Measurements from ENCODE around the gene DOCK1.

DOCK1 gene

DNA sequence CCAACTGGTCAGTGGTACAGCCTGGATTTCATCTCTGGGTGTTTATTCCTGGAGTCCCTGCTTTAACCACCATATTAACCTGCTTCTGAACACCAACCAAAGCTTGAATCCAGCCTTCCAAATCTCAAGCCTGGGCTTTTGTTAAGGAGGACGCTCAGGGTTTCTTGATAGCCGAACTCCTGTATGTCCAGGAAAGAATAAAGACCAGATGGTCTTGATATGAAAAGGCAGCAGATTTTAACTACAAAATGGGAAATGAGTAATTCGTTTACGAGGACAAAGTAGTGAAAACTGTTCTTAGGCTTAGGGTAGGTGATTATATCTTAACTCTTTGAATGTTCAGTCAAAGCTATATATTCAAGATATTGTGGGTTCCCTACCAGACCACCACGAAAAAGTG lies 420.3 kb downstream of the DOCK1 start:
- no peak for DNase-seq

- DNase-seq, result no peak
Observed at GRCh38 chr10:127326883-127327282, 421.7 kb downstream of the DOCK1 start.

DNA sequence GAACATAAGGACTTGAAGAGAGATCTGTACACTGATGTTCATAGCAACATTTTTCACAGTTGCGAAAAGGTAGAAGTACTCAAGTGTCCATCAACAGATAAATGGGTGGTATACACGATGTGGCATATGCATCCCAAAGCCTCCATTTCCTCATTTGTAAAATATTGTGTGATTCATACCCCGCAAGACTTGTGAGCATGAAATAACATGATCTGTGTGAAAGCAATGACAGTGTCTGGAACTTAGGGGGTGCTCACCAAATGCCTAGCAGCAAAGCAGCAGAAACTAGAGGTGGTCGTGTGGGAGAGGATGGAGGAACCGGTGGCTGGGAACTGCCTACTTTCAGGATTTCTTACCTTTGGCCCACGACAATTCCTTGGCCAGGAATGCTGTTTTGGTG lies 426.5 kb downstream of the DOCK1 start:
- no peak for DNase-seq

- no peak for DNase-seq
Observed at GRCh38 chr10:127332631-127333030, 427.4 kb downstream of the DOCK1 start.

DNA sequence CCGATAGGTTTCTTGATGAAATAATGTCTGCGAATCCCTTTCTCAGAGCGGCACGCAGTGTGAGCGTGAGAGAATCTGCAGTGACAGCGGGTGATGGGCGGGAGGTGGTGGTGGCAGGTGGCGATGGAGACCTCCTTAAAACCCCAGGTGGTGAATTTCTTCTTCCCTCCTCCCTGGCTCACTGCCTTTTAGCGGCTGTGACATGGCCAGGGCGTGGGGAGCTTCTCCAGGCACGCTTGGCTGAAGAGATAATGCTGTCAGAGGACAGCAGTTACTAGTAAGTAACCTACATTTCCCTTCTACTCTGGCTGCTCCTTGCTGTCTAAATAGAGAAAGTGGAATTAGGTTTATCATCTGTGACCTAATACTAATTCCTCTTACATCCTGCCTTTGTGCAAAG lies 432.6 kb downstream of the DOCK1 start:
- DNase-seq, result no peak

DNA sequence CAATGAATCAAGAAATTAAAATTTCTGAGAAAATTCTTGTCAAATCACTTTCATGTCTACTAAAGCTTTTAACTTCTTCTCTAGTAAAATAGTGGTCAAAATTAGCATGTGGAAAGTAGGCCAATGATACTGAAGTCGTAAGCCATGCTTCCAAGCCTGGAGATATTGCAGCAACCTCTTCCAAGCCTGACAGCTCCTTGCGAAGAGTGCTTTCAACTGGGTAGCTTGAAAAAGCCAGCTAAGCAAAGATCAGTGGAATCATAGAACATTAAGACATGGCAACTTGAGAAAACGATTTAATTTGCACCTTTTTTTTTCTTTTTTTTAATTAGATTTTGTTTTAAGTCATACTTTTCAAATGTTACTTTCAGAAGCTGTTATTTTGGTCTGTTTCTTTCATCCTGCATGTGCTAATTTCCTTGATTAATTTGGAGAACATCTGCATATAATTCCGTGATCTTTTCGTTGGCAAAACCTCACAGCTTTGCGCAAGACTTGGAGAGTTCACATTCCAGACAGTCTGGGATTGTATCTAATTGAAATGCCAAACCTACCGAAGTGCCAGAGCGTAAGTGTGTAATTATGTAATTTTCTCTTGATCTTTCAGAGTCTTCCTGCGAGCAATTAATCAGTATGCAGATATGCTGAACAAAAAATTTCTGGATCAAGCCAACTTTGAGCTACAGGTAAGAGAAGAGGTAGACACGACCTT lies 433.3 kb downstream of the DOCK1 start:
- no peak for DNase-seq

GRCh38 chr10:127343821-127344220 lies 438.6 kb downstream of the DOCK1 start:
- no peak for DNase-seq

DNA sequence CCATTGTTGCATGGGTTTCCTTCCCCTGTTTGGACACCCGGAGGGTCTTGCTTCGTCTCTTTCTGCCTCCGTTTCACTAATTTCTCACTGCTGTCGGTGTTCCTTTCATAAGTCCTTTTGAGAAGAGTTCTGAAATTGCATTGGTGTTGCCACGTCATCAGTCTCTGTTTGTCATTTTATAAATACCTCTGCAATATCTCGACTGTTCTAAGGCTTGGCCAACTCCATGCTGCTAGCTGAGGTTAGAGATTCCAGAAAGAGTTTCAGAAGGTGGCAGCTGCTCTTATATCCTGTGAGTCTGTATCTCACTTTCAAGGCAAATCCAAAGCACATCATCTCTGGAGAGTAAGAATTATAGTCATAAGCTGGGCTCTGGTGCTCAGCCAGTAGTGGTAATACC lies 439.1 kb downstream of the DOCK1 start:
- no peak for DNase-seq

DNA sequence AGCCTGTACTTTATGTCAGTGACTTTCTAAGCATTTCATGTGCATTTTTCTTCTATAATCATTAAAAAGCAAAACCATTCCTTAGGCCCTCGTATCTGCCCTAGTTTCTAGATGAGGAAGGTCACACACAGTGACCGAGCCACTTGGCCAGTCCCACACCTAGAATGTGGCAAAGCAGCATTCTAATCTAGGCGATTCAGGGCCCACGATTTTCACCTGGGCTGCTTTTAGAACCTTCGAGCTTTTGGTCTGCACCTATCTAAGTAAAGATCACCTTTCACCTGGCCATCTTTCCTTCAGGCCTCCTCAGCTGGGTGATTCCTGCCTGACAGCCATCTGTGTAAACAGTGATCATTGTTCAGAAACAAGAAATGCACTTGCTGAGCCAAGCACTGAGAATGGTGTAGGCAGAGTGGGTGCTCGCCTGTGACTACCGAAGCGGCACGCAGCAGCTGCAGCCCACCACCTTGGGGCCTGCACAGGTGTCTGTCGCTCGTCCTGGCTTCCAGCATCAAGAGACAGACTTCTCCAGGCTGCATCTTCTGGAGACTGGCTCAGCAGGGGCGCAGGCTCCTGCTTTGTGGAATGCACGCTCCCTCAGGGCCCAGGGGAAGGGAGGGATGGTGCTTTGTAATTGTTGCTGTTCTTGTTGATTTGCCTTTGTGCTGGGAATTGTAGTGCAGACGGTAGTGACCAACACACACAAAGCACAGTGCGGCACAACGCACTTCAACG lies 440.2 kb downstream of the DOCK1 start:
- DNase-seq, result no peak

DNA sequence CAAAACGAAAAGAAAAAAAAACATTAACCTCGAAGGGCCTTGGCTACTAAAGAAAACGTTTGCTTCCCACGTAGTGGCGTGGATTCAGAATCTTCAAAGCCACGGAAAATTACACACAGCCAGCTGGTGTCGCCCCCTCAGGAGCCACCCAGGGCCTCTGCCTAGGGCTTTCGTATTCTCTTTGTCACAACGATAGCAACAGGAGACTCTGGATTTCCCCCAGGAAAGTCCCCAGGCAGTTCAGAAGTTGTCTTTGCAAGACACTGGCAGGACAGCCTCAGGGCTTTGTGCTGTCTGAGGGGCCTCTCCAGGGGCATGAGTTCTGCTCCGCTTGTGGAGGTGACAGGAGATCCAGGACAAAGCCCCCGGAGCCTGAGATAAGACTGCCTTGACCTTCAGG lies 441.4 kb downstream of the DOCK1 start:
- DNase-seq, result peak; percentile 26

DNA sequence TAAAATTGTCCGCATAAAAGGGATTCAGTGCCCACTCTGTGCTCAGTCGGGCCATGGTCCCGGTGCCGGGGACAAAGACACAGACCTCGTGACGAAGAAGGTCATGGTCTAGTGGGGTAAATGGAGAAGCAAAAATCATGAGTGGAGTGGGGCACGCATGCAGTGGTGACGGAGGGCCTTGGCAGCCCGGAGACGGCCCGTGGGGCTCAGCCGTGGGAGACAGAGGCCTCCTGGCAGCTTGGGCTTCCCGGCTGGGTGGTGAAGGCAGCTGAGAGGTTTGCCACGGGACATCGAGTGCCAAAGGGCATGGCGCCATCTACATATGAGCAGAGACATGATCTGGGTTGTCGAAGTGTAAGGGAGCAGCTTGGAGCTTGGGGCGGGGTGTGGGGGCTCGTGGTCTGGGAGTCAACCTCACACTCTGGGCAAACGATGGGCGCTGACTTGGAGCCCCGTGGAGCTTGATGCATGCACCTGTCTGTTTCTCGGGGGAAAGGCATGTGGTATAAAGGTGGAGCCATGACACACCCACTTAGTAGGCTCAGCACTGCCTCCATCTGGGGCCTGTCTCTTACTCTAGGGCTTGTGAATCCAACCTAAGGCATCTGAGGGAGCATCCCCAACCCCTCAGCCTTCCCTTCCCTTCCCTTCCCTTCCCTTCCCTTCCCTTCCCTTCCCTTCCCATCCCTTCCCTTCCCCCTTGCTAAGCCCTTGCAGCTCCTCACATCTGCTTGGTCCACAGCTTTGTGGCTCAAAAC lies 442.2 kb downstream of the DOCK1 start:
- peak; percentile 30 for DNase-seq

DNA sequence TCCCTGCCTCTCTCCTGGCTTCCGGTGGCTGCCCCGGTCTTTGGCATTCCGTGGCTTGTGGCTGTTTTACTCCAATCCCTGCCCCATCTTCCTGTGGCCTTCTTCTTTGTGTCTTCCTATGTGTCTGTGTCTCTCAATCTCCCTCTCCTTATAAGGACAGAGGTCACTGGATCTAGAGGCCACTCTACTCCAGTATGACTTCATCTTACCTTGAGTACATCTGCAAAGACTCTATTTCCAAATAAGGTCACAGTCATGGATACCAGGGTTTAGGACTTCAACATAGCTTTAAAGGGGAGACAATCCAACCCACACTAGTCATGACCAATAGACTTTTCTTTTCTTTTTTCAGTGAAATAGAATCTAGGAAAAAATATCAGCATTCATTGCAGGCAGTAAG lies 444.5 kb downstream of the DOCK1 start:
- no peak for DNase-seq

GRCh38 chr10:127351542-127351941 lies 446.3 kb downstream of the DOCK1 start:
- DNase-seq, result no peak

GRCh38 chr10:127353544-127353943 lies 448.3 kb downstream of the DOCK1 start:
- DNase-seq, result peak; percentile 33

DNA sequence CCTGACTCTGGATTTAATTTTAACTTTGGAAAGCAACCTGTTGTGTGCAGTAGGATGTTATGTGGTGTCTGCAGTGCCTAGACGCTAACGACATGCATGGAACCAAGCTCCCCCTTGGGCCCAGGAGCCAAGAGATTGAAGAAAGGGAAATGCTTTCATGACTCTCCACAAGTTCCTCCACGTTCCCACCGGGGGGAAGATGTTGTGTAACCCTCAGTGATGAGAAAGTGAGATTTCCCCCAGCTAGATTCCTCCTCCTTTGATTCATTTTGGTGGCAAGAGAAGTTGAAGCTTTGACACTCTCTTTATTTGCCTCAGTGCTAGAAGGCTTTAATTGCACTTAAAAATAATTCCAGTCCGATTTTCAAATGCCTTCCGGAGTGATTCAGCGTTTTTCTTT lies 449.0 kb downstream of the DOCK1 start:
- no peak for DNase-seq

GRCh38 chr10:127354992-127355391 lies 449.8 kb downstream of the DOCK1 start:
- no peak for DNase-seq

DNA sequence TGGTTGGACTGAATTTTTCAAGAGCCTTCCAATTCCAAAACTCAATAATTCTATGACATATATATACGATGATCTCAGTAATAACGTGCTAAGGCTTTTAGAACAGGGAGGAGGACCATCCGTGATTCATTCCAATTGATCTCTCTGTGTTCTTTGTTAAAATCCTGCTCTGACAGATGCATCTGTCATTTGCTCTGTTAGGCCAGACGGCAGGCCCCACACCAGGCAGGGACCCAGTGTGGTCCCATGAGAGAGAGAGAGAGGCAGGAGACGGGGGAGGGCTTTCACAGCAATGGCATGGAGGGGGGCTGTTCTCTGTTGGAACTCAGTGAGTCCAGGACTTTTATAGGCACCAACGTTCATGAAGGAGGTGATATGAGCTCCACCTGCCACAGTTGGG lies 451.1 kb downstream of the DOCK1 start:
- DNase-seq, result no peak

DNA sequence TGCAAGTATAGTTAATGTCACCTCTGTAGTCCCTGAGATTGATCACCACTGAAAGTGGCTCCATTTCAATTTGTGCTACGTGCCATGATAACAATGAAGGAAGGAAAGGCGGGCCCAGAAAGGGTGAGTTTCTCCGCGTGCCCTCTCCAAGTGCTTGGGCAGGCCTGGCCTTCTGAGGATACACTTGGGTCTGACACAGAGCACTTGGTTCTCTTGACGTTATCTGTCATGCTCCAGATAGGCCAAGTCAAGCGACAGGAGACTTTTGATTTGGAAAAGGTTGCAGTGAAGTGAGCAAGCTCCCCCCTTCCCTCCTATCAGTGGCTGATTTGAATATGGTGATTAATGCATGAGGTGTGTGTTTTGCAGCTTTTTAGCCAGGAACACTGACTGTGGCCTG lies 452.0 kb downstream of the DOCK1 start:
- no peak for DNase-seq

- no peak for DNase-seq
Observed at GRCh38 chr10:127358337-127358736, 453.1 kb downstream of the DOCK1 start.

GRCh38 chr10:127364034-127364433 lies 458.8 kb downstream of the DOCK1 start:
- DNase-seq, result no peak

DNA sequence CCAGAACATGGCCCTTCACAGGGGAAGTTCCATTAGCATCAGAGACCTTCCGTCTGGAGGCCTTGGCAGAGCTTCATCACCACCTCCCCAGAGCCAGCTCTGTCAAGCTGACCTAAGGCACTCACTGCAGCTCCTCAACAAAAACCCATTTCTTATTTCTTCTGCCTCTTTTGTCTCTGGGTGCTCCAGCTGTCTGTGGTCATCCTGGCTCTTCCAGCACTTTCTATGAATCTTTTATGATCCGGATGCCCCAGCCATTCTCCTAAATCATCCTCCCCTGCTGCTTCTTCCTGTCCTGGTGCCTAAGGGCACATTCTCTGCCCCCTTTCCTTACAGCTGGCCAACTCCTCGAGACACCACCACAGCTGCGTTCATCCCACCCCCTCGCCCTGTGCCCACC lies 462.9 kb downstream of the DOCK1 start:
- DNase-seq, result no peak

DNA sequence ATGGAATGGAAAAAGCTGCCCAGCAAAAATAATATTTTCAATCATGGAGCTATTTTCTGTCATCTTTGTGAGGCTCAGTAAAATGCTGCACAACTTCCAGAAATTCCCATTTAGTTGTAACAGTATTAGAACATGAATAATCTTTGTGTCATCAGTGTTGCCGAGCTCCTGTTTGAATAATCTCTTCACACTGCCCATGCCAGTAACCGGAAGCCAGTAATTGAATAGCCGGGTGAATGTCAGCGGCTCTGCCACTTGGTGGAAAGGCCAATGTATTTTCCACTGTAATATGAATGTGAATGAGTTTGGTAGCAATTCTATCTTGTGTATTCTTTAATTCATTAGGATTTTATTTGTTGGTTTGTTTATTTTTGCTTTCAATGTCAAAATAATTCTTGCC lies 463.7 kb downstream of the DOCK1 start:
- DNase-seq, result no peak

- no peak for DNase-seq
Observed at GRCh38 chr10:127370601-127371000, 465.4 kb downstream of the DOCK1 start.

GRCh38 chr10:127372361-127372760 lies 467.1 kb downstream of the DOCK1 start:
- no peak for DNase-seq

Data from right forelimb (tissue), 1 donor.